A549 (cell line): ENCODE results near the gene ANKS1B.

ENCODE experiments used
- EP300 ChIP-seq, 2 experiments: fragments of >200 bp; sonication (Bioruptor Twin); formaldehyde crosslinking; IDR thresholded peaks; 2 replicates in 1 of 2; 3 replicates in 1 of 2; pipeline ENCODE4 v1.6.1; 2016 to 2017
- HDAC2 ChIP-seq: fragments of 200-600 bp; sonication (generic); IDR thresholded peaks from 2 replicates; pipeline ENCODE4 v1.6.1; 2016
- NFE2L2 ChIP-seq: fragments of 150-350 bp; conservative IDR thresholded peaks from 2 replicates; pipeline ENCODE4 v1.6.1; 2014; ENCODE audit warnings: low read length
- POLR2A ChIP-seq: IDR thresholded peaks from 2 replicates; pipeline ENCODE4 v1.6.1; 2012; ENCODE audit warnings: mild to moderate bottlenecking, low read length
- RNF2 ChIP-seq: fragments of 200-600 bp; sonication (generic); IDR thresholded peaks from 2 replicates; pipeline ENCODE4 v1.6.1; 2016; ENCODE audit warnings: low read depth, mild to moderate bottlenecking, antibody characterized with exemption, moderate library complexity, borderline replicate concordance
- TF ChIP-seq, protein P1 (sequence below): fragments of >200 bp; sonication (Bioruptor Twin); formaldehyde crosslinking; IDR thresholded peaks from 3 replicates; pipeline ENCODE4 v1.5.1; 2016
- TF ChIP-seq, protein P2 (sequence below): fragments of 250-450 bp; sonication (Bioruptor Pico); IDR thresholded peaks from 2 replicates; pipeline ENCODE4 v1.5.0; 2021; ENCODE audit warnings: mild to moderate bottlenecking, moderate library complexity, borderline replicate concordance
- TF ChIP-seq, protein P3 (sequence below): fragments of 450-650 bp; IDR thresholded peaks from 2 replicates; pipeline ENCODE4 v1.6.1; 2014; ENCODE audit warnings: antibody characterized with exemption
- TF ChIP-seq, protein P4 (sequence below): fragments of 200-600 bp; sonication (generic); IDR thresholded peaks from 2 replicates; pipeline ENCODE4 v1.6.1; 2016; ENCODE audit warnings: antibody characterized with exemption, mild to moderate bottlenecking, moderate library complexity

DNA sequence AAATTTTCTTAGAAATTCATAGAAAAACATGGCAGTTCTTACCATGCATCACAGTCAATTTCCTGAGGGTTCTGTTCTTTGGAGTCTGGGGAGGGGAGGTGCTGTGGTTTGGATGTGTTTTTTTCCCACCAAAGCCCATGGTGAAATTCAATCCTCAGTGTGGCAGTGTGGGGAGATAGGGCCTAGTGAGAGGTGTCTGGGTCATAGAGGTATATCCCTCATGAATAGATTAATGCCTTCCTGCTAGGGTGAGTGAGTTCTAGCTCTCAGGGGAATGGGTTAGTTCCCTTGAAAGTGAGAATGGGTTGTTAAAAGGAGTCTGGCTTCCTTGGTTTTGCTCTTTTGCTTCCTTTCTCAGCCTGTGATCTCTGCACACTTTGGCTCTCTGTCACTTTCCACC lies 1061.9 kb downstream of the ANKS1B start:
- TF ChIP-seq, protein P1, sequence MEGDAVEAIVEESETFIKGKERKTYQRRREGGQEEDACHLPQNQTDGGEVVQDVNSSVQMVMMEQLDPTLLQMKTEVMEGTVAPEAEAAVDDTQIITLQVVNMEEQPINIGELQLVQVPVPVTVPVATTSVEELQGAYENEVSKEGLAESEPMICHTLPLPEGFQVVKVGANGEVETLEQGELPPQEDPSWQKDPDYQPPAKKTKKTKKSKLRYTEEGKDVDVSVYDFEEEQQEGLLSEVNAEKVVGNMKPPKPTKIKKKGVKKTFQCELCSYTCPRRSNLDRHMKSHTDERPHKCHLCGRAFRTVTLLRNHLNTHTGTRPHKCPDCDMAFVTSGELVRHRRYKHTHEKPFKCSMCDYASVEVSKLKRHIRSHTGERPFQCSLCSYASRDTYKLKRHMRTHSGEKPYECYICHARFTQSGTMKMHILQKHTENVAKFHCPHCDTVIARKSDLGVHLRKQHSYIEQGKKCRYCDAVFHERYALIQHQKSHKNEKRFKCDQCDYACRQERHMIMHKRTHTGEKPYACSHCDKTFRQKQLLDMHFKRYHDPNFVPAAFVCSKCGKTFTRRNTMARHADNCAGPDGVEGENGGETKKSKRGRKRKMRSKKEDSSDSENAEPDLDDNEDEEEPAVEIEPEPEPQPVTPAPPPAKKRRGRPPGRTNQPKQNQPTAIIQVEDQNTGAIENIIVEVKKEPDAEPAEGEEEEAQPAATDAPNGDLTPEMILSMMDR, result no peak
- no peak for TF ChIP-seq RNF2
- TF ChIP-seq EP300 (IDR thresholded peaks at IDR 0.05), result no peak
- no peak for TF ChIP-seq POLR2A
- TF ChIP-seq NFE2L2, result no peak
- TF ChIP-seq, protein P2, sequence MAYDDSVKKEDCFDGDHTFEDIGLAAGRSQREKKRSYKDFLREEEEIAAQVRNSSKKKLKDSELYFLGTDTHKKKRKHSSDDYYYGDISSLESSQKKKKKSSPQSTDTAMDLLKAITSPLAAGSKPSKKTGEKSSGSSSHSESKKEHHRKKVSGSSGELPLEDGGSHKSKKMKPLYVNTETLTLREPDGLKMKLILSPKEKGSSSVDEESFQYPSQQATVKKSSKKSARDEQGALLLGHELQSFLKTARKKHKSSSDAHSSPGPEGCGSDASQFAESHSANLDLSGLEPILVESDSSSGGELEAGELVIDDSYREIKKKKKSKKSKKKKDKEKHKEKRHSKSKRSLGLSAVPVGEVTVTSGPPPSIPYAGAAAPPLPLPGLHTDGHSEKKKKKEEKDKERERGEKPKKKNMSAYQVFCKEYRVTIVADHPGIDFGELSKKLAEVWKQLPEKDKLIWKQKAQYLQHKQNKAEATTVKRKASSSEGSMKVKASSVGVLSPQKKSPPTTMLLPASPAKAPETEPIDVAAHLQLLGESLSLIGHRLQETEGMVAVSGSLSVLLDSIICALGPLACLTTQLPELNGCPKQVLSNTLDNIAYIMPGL (CRISPR knock-in tag), result no peak
- TF ChIP-seq, protein P3, sequence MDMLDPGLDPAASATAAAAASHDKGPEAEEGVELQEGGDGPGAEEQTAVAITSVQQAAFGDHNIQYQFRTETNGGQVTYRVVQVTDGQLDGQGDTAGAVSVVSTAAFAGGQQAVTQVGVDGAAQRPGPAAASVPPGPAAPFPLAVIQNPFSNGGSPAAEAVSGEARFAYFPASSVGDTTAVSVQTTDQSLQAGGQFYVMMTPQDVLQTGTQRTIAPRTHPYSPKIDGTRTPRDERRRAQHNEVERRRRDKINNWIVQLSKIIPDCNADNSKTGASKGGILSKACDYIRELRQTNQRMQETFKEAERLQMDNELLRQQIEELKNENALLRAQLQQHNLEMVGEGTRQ, result no peak
- TF ChIP-seq, protein P4, sequence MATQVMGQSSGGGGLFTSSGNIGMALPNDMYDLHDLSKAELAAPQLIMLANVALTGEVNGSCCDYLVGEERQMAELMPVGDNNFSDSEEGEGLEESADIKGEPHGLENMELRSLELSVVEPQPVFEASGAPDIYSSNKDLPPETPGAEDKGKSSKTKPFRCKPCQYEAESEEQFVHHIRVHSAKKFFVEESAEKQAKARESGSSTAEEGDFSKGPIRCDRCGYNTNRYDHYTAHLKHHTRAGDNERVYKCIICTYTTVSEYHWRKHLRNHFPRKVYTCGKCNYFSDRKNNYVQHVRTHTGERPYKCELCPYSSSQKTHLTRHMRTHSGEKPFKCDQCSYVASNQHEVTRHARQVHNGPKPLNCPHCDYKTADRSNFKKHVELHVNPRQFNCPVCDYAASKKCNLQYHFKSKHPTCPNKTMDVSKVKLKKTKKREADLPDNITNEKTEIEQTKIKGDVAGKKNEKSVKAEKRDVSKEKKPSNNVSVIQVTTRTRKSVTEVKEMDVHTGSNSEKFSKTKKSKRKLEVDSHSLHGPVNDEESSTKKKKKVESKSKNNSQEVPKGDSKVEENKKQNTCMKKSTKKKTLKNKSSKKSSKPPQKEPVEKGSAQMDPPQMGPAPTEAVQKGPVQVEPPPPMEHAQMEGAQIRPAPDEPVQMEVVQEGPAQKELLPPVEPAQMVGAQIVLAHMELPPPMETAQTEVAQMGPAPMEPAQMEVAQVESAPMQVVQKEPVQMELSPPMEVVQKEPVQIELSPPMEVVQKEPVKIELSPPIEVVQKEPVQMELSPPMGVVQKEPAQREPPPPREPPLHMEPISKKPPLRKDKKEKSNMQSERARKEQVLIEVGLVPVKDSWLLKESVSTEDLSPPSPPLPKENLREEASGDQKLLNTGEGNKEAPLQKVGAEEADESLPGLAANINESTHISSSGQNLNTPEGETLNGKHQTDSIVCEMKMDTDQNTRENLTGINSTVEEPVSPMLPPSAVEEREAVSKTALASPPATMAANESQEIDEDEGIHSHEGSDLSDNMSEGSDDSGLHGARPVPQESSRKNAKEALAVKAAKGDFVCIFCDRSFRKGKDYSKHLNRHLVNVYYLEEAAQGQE, result no peak
- no peak for TF ChIP-seq HDAC2
